Measurements from ENCODE around the gene UBR3. TPM values are rescaled to one million over a fixed set of nuclear protein-coding genes. Genes with fewer than 3 reads are reported as not detected.
"Not testable (repeated sequence)": the region's sequence is repeated elsewhere in the genome, so short reads cannot be mapped to it uniquely, and the experiment has no call there.

The UBR3 gene
- total RNA-seq, 1 experiment from 2014 or later, result 16.4 TPM

- Mint-ChIP-seq H3K4me1 (peaks cover 34% of the 10 kb centered on the region), H3K4me3 (no peak overlapping the region), H3K36me3 (no peaks in the 10 kb centered on the region), H3K27ac (no peak overlapping the region; the same call in 1 of the 2 replicates), H3K27me3 (ENCODE audit: low read depth) (no peaks in the 10 kb centered on the region), H3K9me3 (no peaks in the 10 kb centered on the region)
- CTCF ChIA-PET, result interaction anchor here (0.9 kb wide), 1 partner anchor 41 kb away, joined by 3 read pairs; the partner anchor contains the start of gene METTL5
- DNase-seq (ENCODE audit: low spot score) (no peak), ATAC-seq (no peak)
- POLR2A ChIA-PET, result no interaction called here
- TF ChIP-seq USF1 (CRISPR knock-in tag; IDR thresholded peaks at IDR 0.05), result no peak
- TF ChIP-seq HMGXB4 (CRISPR knock-in tag; IDR thresholded peaks at IDR 0.05), result no peak
- TF ChIP-seq MYBL2 (CRISPR knock-in tag; IDR thresholded peaks at IDR 0.05), result no peak
- TF ChIP-seq FOXP1 (CRISPR knock-in tag; IDR thresholded peaks at IDR 0.05; ENCODE audit: borderline replicate concordance), result no peak
- TF ChIP-seq CTCF (IDR thresholded peaks at IDR 0.05), result no peak
- no peak for TF ChIP-seq ZNF532 (CRISPR knock-in tag; IDR thresholded peaks at IDR 0.05; ENCODE audit: borderline replicate concordance)
- no peak for TF ChIP-seq GABPB1 (CRISPR knock-in tag; IDR thresholded peaks at IDR 0.05)
- TF ChIP-seq NFYB (CRISPR knock-in tag; conservative IDR thresholded peaks at IDR 0.05; ENCODE audit: low read depth), result no peak
- no peak for TF ChIP-seq USF2 (CRISPR knock-in tag; IDR thresholded peaks at IDR 0.05)
- TF ChIP-seq NR2C2 (CRISPR knock-in tag; IDR thresholded peaks at IDR 0.05), result no peak
- no peak for TF ChIP-seq IRF2 (CRISPR knock-in tag; IDR thresholded peaks at IDR 0.05; ENCODE audit: borderline replicate concordance, low read depth)
- TF ChIP-seq NFATC4 (CRISPR knock-in tag; IDR thresholded peaks at IDR 0.05), result no peak
- no peak for TF ChIP-seq CREB1 (CRISPR knock-in tag; IDR thresholded peaks at IDR 0.05)
- no peak for TF ChIP-seq ELF4 (CRISPR knock-in tag; IDR thresholded peaks at IDR 0.05; ENCODE audit: low read depth)
- no peak for TF ChIP-seq ZNF263 (CRISPR knock-in tag; IDR thresholded peaks at IDR 0.05; ENCODE audit: low read depth)
These were observed 38.2 kb downstream of the UBR3 start for GRCh38 chr2:169865492-169865891.

GRCh38 chr2:169866230-169866629 is 39.0 kb downstream of the UBR3 start:
- ATAC-seq; DNase-seq (ENCODE audit: low spot score); H3K36me3 Mint-ChIP-seq; H3K27me3 Mint-ChIP-seq (ENCODE audit: low read depth); H3K9me3 Mint-ChIP-seq; H3K4me3 Mint-ChIP-seq; H3K27ac Mint-ChIP-seq; CTCF ChIA-PET: not testable (repeated sequence)
- H3K4me1 Mint-ChIP-seq, result peaks cover 34% of the 10 kb centered on the region
- POLR2A ChIA-PET, result interaction anchor here (0.6 kb wide), 1 partner anchor 25 kb away, joined by 4 read pairs; no protein-coding TSS in a partner anchor

Measured in WTC11 (cell line).